ENCODE measurements around the gene DCTN3. TPM values are rescaled to one million over a fixed set of nuclear protein-coding genes. Genes with fewer than 3 reads are reported as not detected.

The DCTN3 gene
- total and polyA plus RNA-seq, 2 experiments from 2014 or later: 130 to 148 TPM

GRCh38 chr9:34564617-34565016, 55.7 kb downstream of the DCTN3 start:
- no peaks in the 10 kb centered on the region for H3K9me2 ChIP-seq (ENCODE audit: insufficient read depth)
- no peaks in the 10 kb centered on the region for H3F3A ChIP-seq (ENCODE audit: insufficient read depth)
- WGBS, 2 experiments (ENCODE audit: low coverage in 1 of 2, low lambda C conversion rate in 2 of 2, missing lambda C conversion rate in 2 of 2): 84 to 90% methylated on average over 16 of the region's 16 CpGs
- H3K79me2 ChIP-seq (ENCODE audit: insufficient read depth): no peaks in the 10 kb centered on the region
- no peak overlapping the region for H3K9ac ChIP-seq
- TF ChIP-seq EZH2phosphoT487 (IDR thresholded peaks at IDR 0.05; ENCODE audit: insufficient read depth, low read depth) (no peak), EZH2 (IDR thresholded peaks at IDR 0.05; ENCODE audit: insufficient read depth, poor library complexity, severe bottlenecking) (no peak)
- no peak overlapping the region for H3K4me3 ChIP-seq
- no peak overlapping the region for H2AFZ ChIP-seq
- H3K27me3 ChIP-seq (replicated peaks; ENCODE audit: insufficient read depth): peaks cover 10% of the 10 kb centered on the region
- in situ Hi-C loops (cut with MboI): no loop called here
- no peaks in the 10 kb centered on the region for H3K4me1 ChIP-seq (ENCODE audit: insufficient read depth)
- H3K27ac ChIP-seq: no peak overlapping the region
- no peaks in the 10 kb centered on the region for H3K36me3 ChIP-seq (ENCODE audit: low read depth)
- DNase-seq: no peak
- H3K4me2 ChIP-seq (ENCODE audit: unreplicated experiment): no peak overlapping the region
- H3K9me3 ChIP-seq (ENCODE audit: low read depth): no peaks in the 10 kb centered on the region
- no peaks in the 10 kb centered on the region for H4K20me1 ChIP-seq (ENCODE audit: insufficient read depth)

Small RNA genes within 50 kb of the gene (small RNA-seq; reads per million reads assigned to genes)
- gene CCL27 (ENCODE audit: low read depth, low replicate concordance): not detected

Other genes with a start within 250 kb of the DCTN3 start
- gene MYORG, start 243.6 kb downstream of the DCTN3 start, total RNA-seq (2014; rRNA removed; shearing (Covaris generic)): 0.13 and 1.1 TPM in 2 replicates
- gene MYORG, start 243.6 kb downstream of the DCTN3 start, polyA plus RNA-seq (2016; fragmentation: Nextera tagmentation; extraction: Ambion mirVana): 0.72 and 0.73 TPM in 2 replicates
- 9.1 and 12.3 TPM in 2 replicates for gene FAM219A, start 161.9 kb downstream of the DCTN3 start, total RNA-seq (2014; rRNA removed; shearing (Covaris generic))
- gene FAM219A, start 161.9 kb downstream of the DCTN3 start, polyA plus RNA-seq (2016; fragmentation: Nextera tagmentation; extraction: Ambion mirVana): 7.6 and 7.8 TPM in 2 replicates
- not detected in 2 replicates for gene DNAI1, start 161.7 kb downstream of the DCTN3 start, total RNA-seq (2014; rRNA removed; shearing (Covaris generic))
- gene DNAI1, start 161.7 kb downstream of the DCTN3 start, polyA plus RNA-seq (2016; fragmentation: Nextera tagmentation; extraction: Ambion mirVana): not detected in 2 replicates
- not detected in 2 replicates for gene ENHO, start 97.5 kb downstream of the DCTN3 start, total RNA-seq (2014; rRNA removed; shearing (Covaris generic))
- 0.35 TPM in 1 of 2 replicates, not detected in the other for gene ENHO, start 97.5 kb downstream of the DCTN3 start, polyA plus RNA-seq (2016; fragmentation: Nextera tagmentation; extraction: Ambion mirVana)
- gene CNTFR, start 30.8 kb downstream of the DCTN3 start, total RNA-seq (2014; rRNA removed; shearing (Covaris generic)): not detected in 2 replicates
- gene CNTFR, start 30.8 kb downstream of the DCTN3 start, polyA plus RNA-seq (2016; fragmentation: Nextera tagmentation; extraction: Ambion mirVana): not detected in 2 replicates
- gene RPP25L, start 8.4 kb downstream of the DCTN3 start, total RNA-seq (2014; rRNA removed; shearing (Covaris generic)): 16.9 and 28.7 TPM in 2 replicates
- 21.0 and 25.0 TPM in 2 replicates for gene RPP25L, start 8.4 kb downstream of the DCTN3 start, polyA plus RNA-seq (2016; fragmentation: Nextera tagmentation; extraction: Ambion mirVana)
- gene ARID3C, start 8.6 kb upstream of the DCTN3 start, total RNA-seq (2014; rRNA removed; shearing (Covaris generic)): 0.11 and 0.38 TPM in 2 replicates
- not detected in 2 replicates for gene ARID3C, start 8.6 kb upstream of the DCTN3 start, polyA plus RNA-seq (2016; fragmentation: Nextera tagmentation; extraction: Ambion mirVana)
- 138 and 148 TPM in 2 replicates for gene SIGMAR1, start 17.3 kb upstream of the DCTN3 start, total RNA-seq (2014; rRNA removed; shearing (Covaris generic))
- 142 and 147 TPM in 2 replicates for gene SIGMAR1, start 17.3 kb upstream of the DCTN3 start, polyA plus RNA-seq (2016; fragmentation: Nextera tagmentation; extraction: Ambion mirVana)
- gene GALT, start 26.2 kb upstream of the DCTN3 start, total RNA-seq (2014; rRNA removed; shearing (Covaris generic)): 22.4 and 25.5 TPM in 2 replicates
- 28.5 and 29.1 TPM in 2 replicates for gene GALT, start 26.2 kb upstream of the DCTN3 start, polyA plus RNA-seq (2016; fragmentation: Nextera tagmentation; extraction: Ambion mirVana)
- 50.7 and 52.3 TPM in 2 replicates for gene IL11RA, start 31.7 kb upstream of the DCTN3 start, total RNA-seq (2014; rRNA removed; shearing (Covaris generic))
- gene IL11RA, start 31.7 kb upstream of the DCTN3 start, polyA plus RNA-seq (2016; fragmentation: Nextera tagmentation; extraction: Ambion mirVana): 44.0 and 44.1 TPM in 2 replicates
- gene CCL27, start 42.2 kb upstream of the DCTN3 start, total RNA-seq (2014; rRNA removed; shearing (Covaris generic)): not detected in 2 replicates
- gene CCL27, start 42.2 kb upstream of the DCTN3 start, polyA plus RNA-seq (2016; fragmentation: Nextera tagmentation; extraction: Ambion mirVana): 0.48 and 0.50 TPM in 2 replicates
- not detected in 2 replicates for gene CCL19, start 70.8 kb upstream of the DCTN3 start, total RNA-seq (2014; rRNA removed; shearing (Covaris generic))
- not detected in 2 replicates for gene CCL19, start 70.8 kb upstream of the DCTN3 start, polyA plus RNA-seq (2016; fragmentation: Nextera tagmentation; extraction: Ambion mirVana)
- not detected in 2 replicates for gene CCL21, start 89.6 kb upstream of the DCTN3 start, total RNA-seq (2014; rRNA removed; shearing (Covaris generic))
- not detected in 2 replicates for gene CCL21, start 89.6 kb upstream of the DCTN3 start, polyA plus RNA-seq (2016; fragmentation: Nextera tagmentation; extraction: Ambion mirVana)

Measured in GM23248 (cell line).